HG03460 (cell line): ENCODE data around the gene SNUPN.
"Not testable (repeated sequence)": the region's sequence is repeated elsewhere in the genome, so short reads cannot be mapped to it uniquely, and the experiment has no call there.

Source experiments
- ATAC-seq: cut with Tn5 transposase; IDR thresholded peaks from one replicate; pipeline ENCODE4 v1.9.1; 2021; ENCODE audit not compliant: unreplicated experiment

SNUPN gene

GRCh38 chr15:75637245-75638009 lies 11.9 kb upstream of the SNUPN start:
- ATAC-seq = no peak

GRCh38 chr15:75636026-75636425 lies 10.5 kb upstream of the SNUPN start:
- no peak for ATAC-seq

GRCh38 chr15:75633922-75634321 lies 8.4 kb upstream of the SNUPN start:
- ATAC-seq = not testable (repeated sequence)

- ATAC-seq = no peak
These were observed 6.4 kb upstream of the SNUPN start for GRCh38 chr15:75631935-75632334.

- ATAC-seq = no peak
These were observed 3.0 kb downstream of the SNUPN start for GRCh38 chr15:75622505-75622904.

- ATAC-seq = no peak
These were observed 4.6 kb downstream of the SNUPN start for GRCh38 chr15:75620841-75621391.

GRCh38 chr15:75620058-75620820 lies 5.3 kb downstream of the SNUPN start:
- no peak for ATAC-seq

GRCh38 chr15:75616766-75617165 lies 8.8 kb downstream of the SNUPN start:
- no peak for ATAC-seq

GRCh38 chr15:75606711-75607699 lies 18.5 kb downstream of the SNUPN start:
- ATAC-seq = no peak

- ATAC-seq = no peak
These were observed 19.5 kb downstream of the SNUPN start for GRCh38 chr15:75606026-75606425.

GRCh38 chr15:75599401-75599800 lies 26.1 kb downstream of the SNUPN start:
- no peak for ATAC-seq

GRCh38 chr15:75598361-75598760 lies 27.2 kb downstream of the SNUPN start:
- ATAC-seq = no peak

- no peak for ATAC-seq
These were observed 27.7 kb downstream of the SNUPN start for GRCh38 chr15:75597667-75598341.

- no peak for ATAC-seq
These were observed 28.7 kb downstream of the SNUPN start for GRCh38 chr15:75596703-75597345.

- ATAC-seq = no peak
These were observed 31.2 kb downstream of the SNUPN start for GRCh38 chr15:75594276-75594675.

GRCh38 chr15:75591655-75592364 lies 33.7 kb downstream of the SNUPN start:
- ATAC-seq = no peak

GRCh38 chr15:75590239-75590638 lies 35.3 kb downstream of the SNUPN start:
- ATAC-seq = no peak

- no peak for ATAC-seq
These were observed 36.5 kb downstream of the SNUPN start for GRCh38 chr15:75589071-75589470.

- not testable (repeated sequence) for ATAC-seq
These were observed 39.1 kb downstream of the SNUPN start for GRCh38 chr15:75586422-75586821.
